GM19397 (cell line): Measurements from ENCODE around the gene SIGMAR1.

ENCODE experiments used
- ATAC-seq: cut with Tn5 transposase; IDR thresholded peaks from one replicate; pipeline ENCODE4 v1.9.1; 2021; ENCODE audit warnings: mild to moderate bottlenecking, moderate library complexity; ENCODE audit not compliant: unreplicated experiment

The SIGMAR1 gene

GRCh38 chr9:34606190-34606589 lies 31.4 kb downstream of the SIGMAR1 start:
- no peak for ATAC-seq

- ATAC-seq = no peak
Measured at GRCh38 chr9:34603610-34604231, 33.9 kb downstream of the SIGMAR1 start.

GRCh38 chr9:34601937-34602573 lies 35.5 kb downstream of the SIGMAR1 start:
- ATAC-seq = no peak

GRCh38 chr9:34600908-34601307 lies 36.7 kb downstream of the SIGMAR1 start:
- ATAC-seq = no peak

GRCh38 chr9:34599546-34599945 lies 38.0 kb downstream of the SIGMAR1 start:
- no peak for ATAC-seq

GRCh38 chr9:34594177-34594576 lies 43.4 kb downstream of the SIGMAR1 start:
- ATAC-seq = no peak

- no peak for ATAC-seq
Measured at GRCh38 chr9:34592895-34593601, 44.5 kb downstream of the SIGMAR1 start.

- no peak for ATAC-seq
Measured at GRCh38 chr9:34591917-34592866, 45.4 kb downstream of the SIGMAR1 start.

GRCh38 chr9:34591248-34591916 lies 46.2 kb downstream of the SIGMAR1 start:
- no peak for ATAC-seq

- ATAC-seq = no peak
Measured at GRCh38 chr9:34590381-34591247, 47.0 kb downstream of the SIGMAR1 start.

- no peak for ATAC-seq
Measured at GRCh38 chr9:34589636-34590380, 47.8 kb downstream of the SIGMAR1 start, which contains the start of gene CNTFR. Gene CNTFR, minus strand, starts transcription at chr9:34589724. Its CDS starts 20,743 bp downstream, at chr9:34568981.

- ATAC-seq = no peak
Measured at GRCh38 chr9:34588671-34589635, 48.6 kb downstream of the SIGMAR1 start.

- ATAC-seq = no peak
Measured at GRCh38 chr9:34587271-34587670, 50.3 kb downstream of the SIGMAR1 start.

- no peak for ATAC-seq
Measured at GRCh38 chr9:34585946-34586669, 51.5 kb downstream of the SIGMAR1 start.

GRCh38 chr9:34584970-34585369 lies 52.6 kb downstream of the SIGMAR1 start:
- no peak for ATAC-seq
